T-helper 2 cell treated with Interferon-gamma antibody and Interleukin-4, amounts not matched to agents 100 ng/mL and 5 ng/mL, for 36 hours (primary cell): ENCODE data around the gene RAE1. TPM values are rescaled to one million over a fixed set of nuclear protein-coding genes. Genes with fewer than 3 reads are reported as not detected.

Experiments used
- intact Hi-C: fragments of 100-400 bp; cut with micrococcal nuclease; formaldehyde crosslinking; loops from one replicate; pipeline ENCODE4 v1.15.1; 2023
- total RNA-seq: library from RNA; stranded (reverse); gene quantifications from 2 replicates; pipeline ENCODE4 v1.2.3, GENCODE V29; 2022

The RAE1 gene
- total RNA-seq, 1 donor from 2014 or later, result 42.3 TPM

- intact Hi-C loops, result no loop called here
Observed at GRCh38 chr20:57371363-57371762, 20.3 kb downstream of the RAE1 start.

GRCh38 chr20:57372157-57372556, 21.1 kb downstream of the RAE1 start:
- intact Hi-C loops, result no loop called here

- intact Hi-C loops, result no loop called here
Observed at GRCh38 chr20:57372581-57373350, 21.7 kb downstream of the RAE1 start.

- intact Hi-C loops, result no loop called here
Observed at GRCh38 chr20:57374343-57374930, 23.4 kb downstream of the RAE1 start.

GRCh38 chr20:57374931-57375651, 24.0 kb downstream of the RAE1 start:
- intact Hi-C loops, result no loop called here

GRCh38 chr20:57375652-57376230, 24.7 kb downstream of the RAE1 start:
- intact Hi-C loops, result no loop called here

- intact Hi-C loops, result no loop called here
Observed at GRCh38 chr20:57377350-57377749, 26.3 kb downstream of the RAE1 start.

- intact Hi-C loops, result no loop called here
Observed at GRCh38 chr20:57378107-57378506, 27.1 kb downstream of the RAE1 start.

- intact Hi-C loops, result loop anchor here (1.0 kb wide), 1 partner anchor 27 kb away; the partner anchor contains the start of gene RAE1
Observed at GRCh38 chr20:57378646-57379262, 27.7 kb downstream of the RAE1 start.

GRCh38 chr20:57379263-57379647, 28.2 kb downstream of the RAE1 start:
- intact Hi-C loops, result loop anchor here (1.0 kb wide), 1 partner anchor 28 kb away; the partner anchor contains the start of gene RAE1

- intact Hi-C loops, result loop anchor here (2.0 kb wide), 1 partner anchor 215 kb away; no protein-coding TSS in a partner anchor
Observed at GRCh38 chr20:57380081-57380750, 29.2 kb downstream of the RAE1 start.

GRCh38 chr20:57381596-57382503, 30.8 kb downstream of the RAE1 start:
- intact Hi-C loops, result loop anchor here (1.0 to 2.0 kb wide), 3 partner anchors 10 to 213 kb away; no protein-coding TSS in a partner anchor

- intact Hi-C loops, result no loop called here
Observed at GRCh38 chr20:57382516-57382915, 31.5 kb downstream of the RAE1 start.

GRCh38 chr20:57383447-57384347, 32.6 kb downstream of the RAE1 start:
- intact Hi-C loops, result no loop called here

- intact Hi-C loops, result no loop called here
Observed at GRCh38 chr20:57384486-57384885, 33.4 kb downstream of the RAE1 start.

GRCh38 chr20:57384953-57385761, 34.1 kb downstream of the RAE1 start:
- intact Hi-C loops, result no loop called here

GRCh38 chr20:57385940-57386339, 34.9 kb downstream of the RAE1 start:
- intact Hi-C loops, result no loop called here

- intact Hi-C loops, result no loop called here
Observed at GRCh38 chr20:57386762-57387161, 35.7 kb downstream of the RAE1 start.
